CD4-positive, alpha-beta T cell (primary cell): ENCODE data around the gene SV2C. TPM values are rescaled to one million over a fixed set of nuclear protein-coding genes. Genes with fewer than 3 reads are reported as not detected.
A peak's percentile ranks its signal among the peaks of the same experiment; 100 is the strongest.

Source experiments
- ATAC-seq: fragments of 200-7000 bp; cut with Tn5 transposase; one replicate; pipeline ENCODE4 v1.10.0; 2022; ENCODE audit warnings: mild to moderate bottlenecking; ENCODE audit not compliant: poor library complexity
- CTCF ChIA-PET: fragments of 350-600 bp; sonication (Branson Sonifier 250); formaldehyde crosslinking; loops from one replicate; lab custom pipeline; 2021; ENCODE audit warnings: antibody characterized with exemption, inconsistent platforms; lab: Charles Lee
- POLR2A ChIA-PET: fragments of 350-600 bp; sonication (Branson Sonifier 250); formaldehyde crosslinking; loops from one replicate; lab custom pipeline; 2021; ENCODE audit warnings: antibody characterized with exemption, inconsistent platforms; lab: Charles Lee
- DNase-seq, 14 experiments: peaks; one replicate each; pipeline ENCODE4 v3.0.0-alpha.2; 2013 to 2020; ENCODE audit warnings: mixed read lengths in 2 of 14
- H3K27ac ChIP-seq, 2 donors: one replicate each; pipeline versions ENCODE4 v1.5.1 to v1.7.0; 2013; ENCODE audit warnings: low read length in 2 of 2, low read depth in 1 of 2, mild to moderate bottlenecking in 1 of 2
- H3K27me3 ChIP-seq, 2 experiments: 1 replicate in 1 of 2; 2 replicates in 1 of 2; pipeline versions ENCODE4 v1.6.1 to v1.7.0; 2013; ENCODE audit warnings: low read length in 2 of 2, control low read depth in 1 of 2, mild to moderate bottlenecking in 1 of 2, moderate library complexity in 1 of 2; ENCODE audit not compliant: insufficient read depth in 2 of 2, control insufficient read depth in 1 of 2
- H3K36me3 ChIP-seq: one replicate; pipeline ENCODE4 v1.6.1; 2013; ENCODE audit warnings: low read length, control low read depth; ENCODE audit not compliant: insufficient read depth
- H3K4me1 ChIP-seq: one replicate; pipeline ENCODE4 v1.6.1; 2013; ENCODE audit warnings: low read length, control low read depth; ENCODE audit not compliant: insufficient read depth
- H3K4me3 ChIP-seq: one replicate; pipeline ENCODE4 v1.5.1; 2013; ENCODE audit warnings: mild to moderate bottlenecking, low read length, moderate library complexity
- H3K9me3 ChIP-seq, 2 experiments: 1 replicate in 1 of 2; 2 replicates in 1 of 2; pipeline versions ENCODE4 v1.6.1 to v1.7.0; 2013; ENCODE audit warnings: low read length in 2 of 2, mild to moderate bottlenecking in 2 of 2, control low read depth in 1 of 2, moderate library complexity in 1 of 2; ENCODE audit not compliant: control insufficient read depth in 1 of 2, insufficient read depth in 1 of 2
- H3K27ac Mint-ChIP-seq: one replicate; pipeline ENCODE4 v1.8.0; 2020; ENCODE audit warnings: mixed read lengths
- H3K27me3 Mint-ChIP-seq: one replicate; pipeline ENCODE4 v1.8.0; 2021; ENCODE audit warnings: mixed read lengths
- H3K36me3 Mint-ChIP-seq: one replicate; pipeline ENCODE4 v1.8.0; 2021; ENCODE audit warnings: low read depth, mixed read lengths
- H3K4me1 Mint-ChIP-seq: one replicate; pipeline ENCODE4 v1.8.0; 2021; ENCODE audit warnings: low read depth, mixed read lengths
- H3K4me3 Mint-ChIP-seq: one replicate; pipeline ENCODE4 v1.8.0; 2020; ENCODE audit warnings: mild to moderate bottlenecking, mixed read lengths
- H3K9me3 Mint-ChIP-seq: one replicate; pipeline ENCODE4 v1.8.0; 2020; ENCODE audit warnings: mixed read lengths
- CTCF ChIP-seq: fragments of 200-600 bp; IDR thresholded peaks from one replicate; pipeline ENCODE4 v1.8.0; 2022; ENCODE audit warnings: antibody characterized with exemption, mild to moderate bottlenecking
- intact Hi-C, 2 experiments: fragments of 100-400 bp; cut with DNase I in 1 of 2; cut with micrococcal nuclease in 1 of 2; formaldehyde crosslinking; loops; one replicate each; pipeline versions ENCODE4 v1.15.1 to v1.9.0; 2023 to 2025; cut with DNase I, micrococcal nuclease
- total RNA-seq, 174 experiments: library from RNA in 2 of 174; stranded (reverse) in 2 of 174; gene quantifications; one replicate each; pipeline ENCODE4 v1.2.3 and lab custom pipeline; 2021 to 2026

The SV2C gene
- total RNA-seq, 2 experiments from 2014 or later = 0.03 to 0.08 TPM

- H3K4me1 Mint-ChIP-seq = peaks cover 61% of the 10 kb centered on the region
- intact Hi-C loops = loop anchor here (1.0 to 10.0 kb wide), 8 partner anchors 18 to 888 kb away; partner anchors contain the start of genes CERT1 (in 1 of the 2) and POLK (in 1 of the 2)
- ATAC-seq (peak; percentile 70), DNase-seq (peak; percentile 53 to 96 (median 72))
- no peaks in the 10 kb centered on the region for H3K36me3 ChIP-seq
- peak overlapping the region; percentile 94 for H3K27ac Mint-ChIP-seq
- CTCF ChIA-PET = interaction anchor here (0.6 to 6.3 kb wide), 15 partner anchors 12 to 714 kb away, joined by 3 to 75 read pairs (median 5); no protein-coding TSS in a partner anchor
- H3K9me3 ChIP-seq = no peaks in the 10 kb centered on the region
- peaks cover 18% of the 10 kb centered on the region for H3K36me3 Mint-ChIP-seq
- H3K9me3 Mint-ChIP-seq = no peaks in the 10 kb centered on the region
- no peaks in the 10 kb centered on the region for H3K27me3 ChIP-seq
- peak overlapping the region; percentile 92 for H3K4me3 Mint-ChIP-seq
- peak overlapping the region; percentile 96 for H3K4me3 ChIP-seq
- POLR2A ChIA-PET = interaction anchor here (0.5 to 5.0 kb wide), 23 partner anchors 11 to 685 kb away, joined by 3 to 136 read pairs (median 5); partner anchors contain the start of gene POC5
- no peaks in the 10 kb centered on the region for H3K27me3 Mint-ChIP-seq
- peaks cover 38% of the 10 kb centered on the region for H3K4me1 ChIP-seq
- peak overlapping the region; percentile 90 to 93 for H3K27ac ChIP-seq
- no peak for TF ChIP-seq CTCF
Measured at GRCh38 chr5:76402251-76402885, 319.2 kb downstream of the SV2C start.

- CTCF ChIA-PET = interaction anchor here (0.7 to 6.3 kb wide), 24 partner anchors 9 to 180 kb away, joined by 3 to 75 read pairs (median 5); no protein-coding TSS in a partner anchor
- intact Hi-C loops = loop anchor here (1.0 to 10.0 kb wide), 9 partner anchors 18 to 888 kb away; partner anchors contain the start of genes CERT1 (in 1 of the 2) and POLK (in 1 of the 2)
- DNase-seq (peak; percentile 64 to 95 (median 81)), ATAC-seq (peak; percentile 58)
- Mint-ChIP-seq H3K9me3 (no peaks in the 10 kb centered on the region), H3K36me3 (peaks cover 18% of the 10 kb centered on the region), H3K27ac (peak within 1 kb of the TSS; percentile 94), H3K4me3 (peak within 1 kb of the TSS; percentile 92), H3K4me1 (peaks cover 67% of the 10 kb centered on the region), H3K27me3 (no peaks in the 10 kb centered on the region)
- TF ChIP-seq CTCF = peak; percentile 78
- Histone ChIP-seq H3K4me1 (peaks cover 45% of the 10 kb centered on the region), H3K27me3 (no peaks in the 10 kb centered on the region), H3K27ac (peak within 1 kb of the TSS; percentile 90 to 93), H3K9me3 (peaks cover 0 to 4% of the 10 kb centered on the region in 2 experiments), H3K36me3 (no peaks in the 10 kb centered on the region), H3K4me3 (peak within 1 kb of the TSS; percentile 96)
- POLR2A ChIA-PET = interaction anchor here (0.6 to 5.0 kb wide), 24 partner anchors 11 to 180 kb away, joined by 3 to 136 read pairs (median 5); no protein-coding TSS in a partner anchor
Measured at GRCh38 chr5:76402886-76403765, 319.9 kb downstream of the SV2C start, which contains the start of gene IQGAP2. TSS of gene IQGAP2 (plus strand) at chr5:76403285. CDS start at chr5:76403546, 261 bp downstream.
